Esophagus squamous epithelium (tissue), 5 donors: ENCODE measurements around the gene TIGD6. TPM values are rescaled to one million over a fixed set of nuclear protein-coding genes. Genes with fewer than 3 reads are reported as not detected.

Source experiments
- DNase-seq: peaks from one replicate; lab custom pipeline; 2025; lab: John Stamatoyannopoulos, UW
- H3K27ac ChIP-seq, 4 donors: fragments of 200-600 bp; sonication (generic); one replicate each; pipeline ENCODE4 v1.5.1; 2016 to 2019; ENCODE audit warnings: mild to moderate bottlenecking in 1 of 4
- H3K27me3 ChIP-seq, 4 donors: fragments of 200-600 bp; sonication (generic); 1 replicate in 3 of 4; 2 replicates in 1 of 4; pipeline versions ENCODE4 v1.5.1 to v1.6.0; 2017 to 2021; ENCODE audit warnings: antibody characterized with exemption in 1 of 4
- H3K36me3 ChIP-seq, 3 donors: fragments of 200-600 bp; sonication (generic); one replicate each; pipeline ENCODE4 v1.5.1; 2016 to 2019
- H3K4me1 ChIP-seq, 3 donors: fragments of 200-600 bp; sonication (generic); one replicate each; pipeline ENCODE4 v1.5.1; 2017 to 2019
- H3K4me3 ChIP-seq, 4 donors: fragments of 200-600 bp; sonication (generic); 1 replicate in 3 of 4; 2 replicates in 1 of 4; pipeline ENCODE4 v1.5.1; 2016 to 2019; ENCODE audit warnings: mild to moderate bottlenecking in 2 of 4, moderate library complexity in 1 of 4
- H3K9me3 ChIP-seq, 3 donors: fragments of 200-600 bp; sonication (generic); one replicate each; pipeline ENCODE4 v1.5.1; 2016 to 2019
- CTCF ChIP-seq, 6 experiments: fragments of 450-650 bp in 4 of 6; fragments of 200-600 bp in 2 of 6; sonication (generic) in 2 of 6; IDR thresholded peaks; one replicate each; pipeline ENCODE4 v1.5.1; 2016 to 2019; ENCODE audit warnings: antibody characterized with exemption in 6 of 6, mild to moderate bottlenecking in 4 of 6, moderate library complexity in 4 of 6
- POLR2A ChIP-seq, 4 donors: fragments of 450-650 bp; IDR thresholded peaks; one replicate each; pipeline ENCODE4 v1.6.1; 2017; ENCODE audit warnings: antibody characterized with exemption in 4 of 4, mild to moderate bottlenecking in 4 of 4, moderate library complexity in 3 of 4
- WGBS, 2 donors: methylation state at CpG; one replicate each; pipeline ENCODE4 v1.1.5; 2018; 5-methylcytosine and 5-hydroxymethylcytosine counted together
- intact Hi-C: fragments of 100-400 bp; cut with DNase I; formaldehyde crosslinking; loops from one replicate; pipeline ENCODE4 v1.15.0; 2022
- total RNA-seq, 4 donors: library from RNA; depleted of rRNA; stranded (reverse); fragments of >200 nt; gene quantifications; one replicate each; pipeline ENCODE4 v1.1.0, GENCODE V29; 2016
- donor health status: DM: yes; HTN: yes; CAD: no.

Gene TIGD6
- total RNA-seq, 4 donors from 2014 or later = 1.1 to 4.0 (median 1.4) TPM

GRCh38 chr5:150000990-150001659 is 671 bp upstream of the TIGD6 start:
- no peak for TF ChIP-seq CTCF (IDR thresholded peaks at IDR 0.05)
- TF ChIP-seq POLR2A (IDR thresholded peaks at IDR 0.05) = no peak
- DNase-seq = no peak
- peaks cover 4 to 23% (median 5%) of the 10 kb centered on the region in 3 donors for H3K36me3 ChIP-seq
- peak overlapping the region; percentile 90 to 97 (median 95) for H3K27ac ChIP-seq
- intact Hi-C loops = no loop called here
- peak overlapping the region; percentile 68 to 93 (median 88) for H3K4me3 ChIP-seq
- no peaks in the 10 kb centered on the region for H3K27me3 ChIP-seq
- peaks cover 18 to 56% (median 25%) of the 10 kb centered on the region in 3 donors for H3K4me1 ChIP-seq
- 0% methylated on average over 7 to 24 of the region's 44 CpGs for WGBS, 2 donors
- no peaks in the 10 kb centered on the region for H3K9me3 ChIP-seq

GRCh38 chr5:149999866-150000255 is 593 bp downstream of the TIGD6 start:
- DNase-seq = no peak
- TF ChIP-seq CTCF (IDR thresholded peaks at IDR 0.05) = no peak
- TF ChIP-seq POLR2A (IDR thresholded peaks at IDR 0.05) = no peak
- Histone ChIP-seq H3K4me3 (peak overlapping the region; percentile 68 to 93 (median 88)), H3K4me1 (peaks cover 18 to 56% (median 25%) of the 10 kb centered on the region in 3 donors), H3K9me3 (no peaks in the 10 kb centered on the region), H3K36me3 (peaks cover 0 to 23% (median 5%) of the 10 kb centered on the region in 3 donors), H3K27me3 (no peaks in the 10 kb centered on the region), H3K27ac (peak overlapping the region; percentile 90 to 97 (median 95))
- 22 to 26% methylated on average over 5 to 7 of the region's 7 CpGs for WGBS, 2 donors
- intact Hi-C loops = no loop called here

GRCh38 chr5:149999359-149999758 is 1.1 kb downstream of the TIGD6 start:
- Histone ChIP-seq H3K27ac (peak overlapping the region; percentile 90 to 97 (median 95)), H3K36me3 (peaks cover 0 to 23% (median 5%) of the 10 kb centered on the region in 3 donors), H3K27me3 (no peaks in the 10 kb centered on the region), H3K4me1 (peaks cover 18 to 52% (median 25%) of the 10 kb centered on the region in 3 donors), H3K9me3 (no peaks in the 10 kb centered on the region), H3K4me3 (peak overlapping the region in 3 of 4 donors; percentile 68 to 93 (median 86))
- no peak for DNase-seq
- TF ChIP-seq POLR2A (IDR thresholded peaks at IDR 0.05) (no peak), CTCF (IDR thresholded peaks at IDR 0.05) (no peak)
- WGBS, 2 donors = 40 to 70% methylated on average over 3 of the region's 3 CpGs
- intact Hi-C loops = no loop called here

GRCh38 chr5:149998281-149998680 is 2.2 kb downstream of the TIGD6 start:
- Histone ChIP-seq H3K9me3 (no peaks in the 10 kb centered on the region), H3K4me1 (peaks cover 18 to 41% (median 25%) of the 10 kb centered on the region in 3 donors), H3K27ac (no peak overlapping the region), H3K4me3 (no peak overlapping the region), H3K36me3 (peaks cover 0 to 24% (median 5%) of the 10 kb centered on the region in 3 donors), H3K27me3 (no peaks in the 10 kb centered on the region)
- WGBS, 2 donors = 92 to 94% methylated on average over 3 of the region's 3 CpGs
- no peak for DNase-seq
- TF ChIP-seq CTCF (IDR thresholded peaks at IDR 0.05) = no peak
- no peak for TF ChIP-seq POLR2A (IDR thresholded peaks at IDR 0.05)
- intact Hi-C loops = no loop called here

GRCh38 chr5:149996205-149996890 is 4.1 kb downstream of the TIGD6 start:
- 87 to 88% methylated on average over 6 of the region's 6 CpGs for WGBS, 2 donors
- Histone ChIP-seq H3K27ac (no peak overlapping the region), H3K27me3 (no peaks in the 10 kb centered on the region), H3K36me3 (peaks cover 0 to 24% (median 5%) of the 10 kb centered on the region in 3 donors), H3K4me3 (no peak overlapping the region), H3K4me1 (peaks cover 6 to 22% (median 10%) of the 10 kb centered on the region in 3 donors), H3K9me3 (no peaks in the 10 kb centered on the region)
- intact Hi-C loops = no loop called here
- DNase-seq = no peak
- TF ChIP-seq POLR2A (IDR thresholded peaks at IDR 0.05) = no peak
- no peak for TF ChIP-seq CTCF (IDR thresholded peaks at IDR 0.05)
